Caco-2 (cell line): ENCODE results near the gene GOLGA6L9. TPM values are rescaled to one million over a fixed set of nuclear protein-coding genes. Genes with fewer than 3 reads are reported as not detected.
"Not testable (repeated sequence)": the region's sequence is repeated elsewhere in the genome, so short reads cannot be mapped to it uniquely, and the experiment has no call there.

Experiments used
- BruUV-seq: library from RNA; stranded (reverse); fragments of 400-500 nt; replicated peaks from 2 replicates; lab custom pipeline; 2021; lab: Mats Ljungman, UMichigan
- CTCF ChIA-PET: fragments of 300-600 bp; sonication (Branson Sonifier 250); formaldehyde crosslinking; loops from one replicate; lab custom pipeline; 2022; ENCODE audit warnings: antibody characterized with exemption; lab: Charles Lee
- POLR2A ChIA-PET: fragments of 300-600 bp; sonication (Branson Sonifier 250); formaldehyde crosslinking; loops from one replicate; lab custom pipeline; 2022; ENCODE audit warnings: antibody characterized with exemption; lab: Charles Lee
- DNase-seq, 2 experiments: peaks; one replicate each; pipeline versions ENCODE4 v3.0.0 to v3.0.0-alpha.2; 2020 to 2022
- H3K27me3 ChIP-seq: replicated peaks from 2 replicates; pipeline ENCODE4 v1.6.0; 2011; ENCODE audit warnings: low read length; ENCODE audit not compliant: control insufficient read depth, insufficient read depth
- H3K36me3 ChIP-seq: 2 replicates; pipeline ENCODE4 v1.5.1; 2011; ENCODE audit warnings: low read length; ENCODE audit not compliant: control insufficient read depth, insufficient read depth
- H3K4me1 ChIP-seq: fragments of 250-450 bp; sonication (Bioruptor Pico); 2 replicates; pipeline ENCODE4 v1.5.1; 2020; ENCODE audit warnings: mild to moderate bottlenecking
- H3K4me3 ChIP-seq: 2 replicates; pipeline ENCODE4 v1.5.1; 2011; ENCODE audit warnings: low read depth, mild to moderate bottlenecking, control low read depth, low read length
- H3K9me3 ChIP-seq: fragments of 250-450 bp; sonication (Bioruptor Pico); 2 replicates; pipeline ENCODE4 v1.5.1; 2020; ENCODE audit warnings: mild to moderate bottlenecking, moderate library complexity
- H3K27ac Mint-ChIP-seq: one replicate; pipeline ENCODE4 v1.8.0; 2022; ENCODE audit warnings: mixed read lengths; ENCODE audit not compliant: unreplicated experiment
- H3K27me3 Mint-ChIP-seq: one replicate; pipeline ENCODE4 v1.8.0; 2022; ENCODE audit warnings: mixed read lengths; ENCODE audit not compliant: insufficient read depth, unreplicated experiment
- H3K36me3 Mint-ChIP-seq: one replicate; pipeline ENCODE4 v1.8.0; 2022; ENCODE audit warnings: mild to moderate bottlenecking, mixed read lengths; ENCODE audit not compliant: insufficient read depth, unreplicated experiment
- H3K4me1 Mint-ChIP-seq: one replicate; pipeline ENCODE4 v1.8.0; 2022; ENCODE audit warnings: low read depth, mixed read lengths; ENCODE audit not compliant: unreplicated experiment
- H3K4me3 Mint-ChIP-seq: one replicate; pipeline ENCODE4 v1.8.0; 2022; ENCODE audit warnings: mild to moderate bottlenecking, moderate library complexity, mixed read lengths; ENCODE audit not compliant: unreplicated experiment
- H3K9me3 Mint-ChIP-seq: one replicate; pipeline ENCODE4 v1.8.0; 2022; ENCODE audit warnings: mixed read lengths; ENCODE audit not compliant: unreplicated experiment
- intact Hi-C: fragments of 100-400 bp; cut with micrococcal nuclease; formaldehyde crosslinking; loops from one replicate; pipeline ENCODE4 v1.10.0; 2022; ENCODE audit not compliant: unreplicated experiment
- total RNA-seq: library from RNA; stranded (reverse); gene quantifications from 2 replicates; pipeline ENCODE4 v1.2.3, GENCODE V29; 2022

The GOLGA6L9 gene
- total RNA-seq, 1 experiment from 2014 or later: 3.6 TPM

- H3K27me3 ChIP-seq, H3K27ac Mint-ChIP-seq, intact Hi-C loops, CTCF ChIA-PET, DNase-seq, H3K9me3 ChIP-seq, POLR2A ChIA-PET, H3K4me1 Mint-ChIP-seq, H3K4me1 ChIP-seq, H3K36me3 Mint-ChIP-seq, H3K27me3 Mint-ChIP-seq, BruUV-seq, H3K4me3 ChIP-seq, H3K9me3 Mint-ChIP-seq, H3K36me3 ChIP-seq, H3K4me3 Mint-ChIP-seq: not testable (repeated sequence)
Observed at GRCh38 chr15:82477343-82478057, 47.9 kb downstream of the GOLGA6L9 start.

Other genes with a start within 250 kb of the GOLGA6L9 start
- 10.3 and 14.3 TPM in 2 replicates for gene EFL1, start 167.1 kb upstream of the GOLGA6L9 start, total RNA-seq
- gene SAXO2, start 167.0 kb upstream of the GOLGA6L9 start, total RNA-seq: 0.61 TPM in 1 of 2 replicates, not detected in the other
- 3.4 and 3.8 TPM in 2 replicates for gene GOLGA6L10, start 80.3 kb upstream of the GOLGA6L9 start, total RNA-seq
- 1,992 and 2,047 TPM in 2 replicates for gene RPS17, start 110.6 kb downstream of the GOLGA6L9 start, total RNA-seq
- gene CPEB1, start 217.5 kb downstream of the GOLGA6L9 start, total RNA-seq: 0.82 and 1.6 TPM in 2 replicates